Measurements from ENCODE around the gene CDK5R1. TPM values are rescaled to one million over a fixed set of nuclear protein-coding genes. Genes with fewer than 3 reads are reported as not detected.

CDK5R1 gene
- total and polyA plus RNA-seq, 2 donors (not counting 1 experiment from before 2014, with no cell fraction given): 2.4 to 6.2 TPM

DNA sequence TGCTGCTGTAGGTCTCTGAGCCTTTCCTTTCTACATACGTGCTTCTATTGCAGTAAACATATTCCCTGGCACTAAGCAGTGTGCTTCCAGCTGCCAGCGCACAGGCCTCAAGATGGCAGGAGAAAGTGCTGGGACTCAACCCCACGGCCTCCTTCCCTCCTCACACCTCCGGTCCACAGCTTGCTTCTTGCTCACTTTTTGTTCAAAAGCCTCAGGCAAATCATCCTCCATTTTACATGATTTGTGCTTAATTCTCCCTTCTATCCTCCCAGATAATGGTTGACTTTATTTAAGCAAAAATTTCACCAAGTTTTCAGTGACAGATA is 5.4 kb downstream of the CDK5R1 start:
- peaks cover 79% of the 10 kb centered on the region for H3K4me1 Mint-ChIP-seq
- peaks cover 0 to 5% (median 0%) of the 10 kb centered on the region in 3 donors for H3K9me3 ChIP-seq (ENCODE audit: control extremely low read depth in 1 of 3, control insufficient read depth in 2 of 3, insufficient read depth in 1 of 3, low read length in 2 of 3)
- peak overlapping the region; percentile 22 for H3K9ac ChIP-seq (ENCODE audit: low read length)
- no peaks in the 10 kb centered on the region for H3K27me3 Mint-ChIP-seq
- ATAC-seq (ENCODE audit: low read depth): no peak
- H4K20me1 ChIP-seq (ENCODE audit: control insufficient read depth, insufficient read depth, low read length, poor library complexity, severe bottlenecking): peaks cover 11% of the 10 kb centered on the region
- WGBS (ENCODE audit: insufficient coverage): 53% methylated on average over 4 of the region's 4 CpGs
- DNase-seq: peak; percentile 38
- peak overlapping the region; percentile 77 for H3K4me3 Mint-ChIP-seq
- H2AFZ ChIP-seq (ENCODE audit: insufficient read depth, low read depth, low read length, poor library complexity, severe bottlenecking): peak overlapping the region; percentile 45
- H3K79me2 ChIP-seq (ENCODE audit: control insufficient read depth, insufficient read depth, low read length): peaks cover 52% of the 10 kb centered on the region
- no peaks in the 10 kb centered on the region for H3K27me3 ChIP-seq (replicated peaks in 1 of 4; ENCODE audit: control extremely low read depth in 1 of 4, control insufficient read depth in 3 of 4, insufficient read depth in 4 of 4, low read length in 3 of 4)
- peaks cover 81 to 88% of the 10 kb centered on the region in 2 donors for H3K4me1 ChIP-seq (ENCODE audit: control insufficient read depth in 2 of 2, insufficient read depth in 2 of 2, low read length in 2 of 2)
- peak overlapping the region; percentile 90 for H3K27ac Mint-ChIP-seq
- peak overlapping the region; percentile 96 for H3K4me2 ChIP-seq (replicated peaks; ENCODE audit: low read depth, low read length, poor library complexity, severe bottlenecking)
- intact Hi-C loops (cut with micrococcal nuclease): no loop called here
- ChIA-PET POLR2A (interaction anchor here (0.6 to 2.5 kb wide), 2 partner anchors 31 to 56 kb away, joined by 4 to 9 read pairs; no protein-coding TSS in a partner anchor), CTCF (interaction anchor here (1.3 to 2.2 kb wide), 4 partner anchors 8 to 72 kb away, joined by 3 to 7 read pairs (median 6); no protein-coding TSS in a partner anchor)
- H3K4me3 ChIP-seq (ENCODE audit: control extremely low read depth in 1 of 5, extremely low read depth in 1 of 5, insufficient read depth in 1 of 5, low read depth in 2 of 5, low read length in 4 of 5): peak overlapping the region in 2 of 5 experiments; percentile 12 to 22
- no peak for TF ChIP-seq CTCF (IDR thresholded peaks at IDR 0.05)
- no peak for TF ChIP-seq EZH2 (IDR thresholded peaks at IDR 0.05; ENCODE audit: borderline replicate concordance, insufficient read depth, low read depth, low read length, poor library complexity, severe bottlenecking)
- H3K36me3 ChIP-seq (replicated peaks in 1 of 2; ENCODE audit: control extremely low read depth in 1 of 2, control insufficient read depth in 1 of 2, extremely low read depth in 1 of 2, insufficient read depth in 2 of 2, low read length in 1 of 2): peaks cover 0 to 12% of the 10 kb centered on the region in 2 experiments
- peak overlapping the region; percentile 30 to 78 for H3K27ac ChIP-seq (ENCODE audit: low read length in 2 of 2)
- no peaks in the 10 kb centered on the region for H3K9me3 Mint-ChIP-seq (ENCODE audit: insufficient read depth)

GRCh38 chr17:32492648-32493289 is 6.0 kb downstream of the CDK5R1 start:
- TF ChIP-seq CTCF (IDR thresholded peaks at IDR 0.05): no peak
- TF ChIP-seq EZH2 (IDR thresholded peaks at IDR 0.05; ENCODE audit: borderline replicate concordance, insufficient read depth, low read depth, low read length, poor library complexity, severe bottlenecking): no peak
- Histone ChIP-seq H3K9me3 (ENCODE audit: control extremely low read depth in 1 of 3, control insufficient read depth in 2 of 3, insufficient read depth in 1 of 3, low read length in 2 of 3) (peaks cover 0 to 5% (median 0%) of the 10 kb centered on the region in 3 donors), H2AFZ (ENCODE audit: insufficient read depth, low read depth, low read length, poor library complexity, severe bottlenecking) (no peak overlapping the region), H4K20me1 (ENCODE audit: control insufficient read depth, insufficient read depth, low read length, poor library complexity, severe bottlenecking) (peaks cover 11% of the 10 kb centered on the region), H3K79me2 (ENCODE audit: control insufficient read depth, insufficient read depth, low read length) (peaks cover 49% of the 10 kb centered on the region), H3K4me2 (replicated peaks; ENCODE audit: low read depth, low read length, poor library complexity, severe bottlenecking) (peak overlapping the region; percentile 96), H3K36me3 (replicated peaks in 1 of 2; ENCODE audit: control extremely low read depth in 1 of 2, control insufficient read depth in 1 of 2, extremely low read depth in 1 of 2, insufficient read depth in 2 of 2, low read length in 1 of 2) (peaks cover 0 to 11% of the 10 kb centered on the region in 2 experiments), H3K4me1 (ENCODE audit: control insufficient read depth in 2 of 2, insufficient read depth in 2 of 2, low read length in 2 of 2) (peaks cover 77 to 85% of the 10 kb centered on the region in 2 donors), H3K27me3 (replicated peaks in 1 of 4; ENCODE audit: control extremely low read depth in 1 of 4, control insufficient read depth in 3 of 4, insufficient read depth in 4 of 4, low read length in 3 of 4) (no peaks in the 10 kb centered on the region), H3K9ac (ENCODE audit: low read length) (no peak overlapping the region), H3K4me3 (ENCODE audit: control extremely low read depth in 1 of 5, extremely low read depth in 1 of 5, insufficient read depth in 1 of 5, low read depth in 2 of 5, low read length in 4 of 5) (no peak overlapping the region), H3K27ac (ENCODE audit: low read length in 2 of 2) (peak overlapping the region; percentile 30 to 78)
- DNase-seq (peak; percentile 38), ATAC-seq (ENCODE audit: low read depth) (peak; percentile 40)
- peaks cover 75% of the 10 kb centered on the region for H3K4me1 Mint-ChIP-seq
- H3K27ac Mint-ChIP-seq: peak overlapping the region; percentile 83
- H3K4me3 Mint-ChIP-seq: peak overlapping the region; percentile 78
- ChIA-PET CTCF (interaction anchor here (1.3 to 2.2 kb wide), 3 partner anchors 9 to 72 kb away, joined by 3 to 7 read pairs (median 6); no protein-coding TSS in a partner anchor), POLR2A (interaction anchor here (2.5 kb wide), 1 partner anchor 31 kb away, joined by 9 read pairs; no protein-coding TSS in a partner anchor)
- intact Hi-C loops (cut with micrococcal nuclease): no loop called here
- no peaks in the 10 kb centered on the region for H3K27me3 Mint-ChIP-seq
- WGBS (ENCODE audit: insufficient coverage): 58% methylated on average over 7 of the region's 7 CpGs
- H3K9me3 Mint-ChIP-seq (ENCODE audit: insufficient read depth): no peaks in the 10 kb centered on the region
